NCI-H1048 (cell line): Measurements from ENCODE around the gene EXOC1.

Experiments
- DNase-seq: peaks from one replicate; lab custom pipeline; 2025; lab: John Stamatoyannopoulos, UW

EXOC1 gene

GRCh38 chr4:55857586-55857985 lies 4.1 kb downstream of the EXOC1 start:
- no peak for DNase-seq

GRCh38 chr4:55859711-55860110 lies 6.3 kb downstream of the EXOC1 start:
- DNase-seq, result no peak

- DNase-seq, result no peak
Measured at GRCh38 chr4:55864577-55865223, 11.3 kb downstream of the EXOC1 start.

- no peak for DNase-seq
Measured at GRCh38 chr4:55865228-55865806, 11.9 kb downstream of the EXOC1 start.

GRCh38 chr4:55866290-55866907 lies 13.0 kb downstream of the EXOC1 start:
- no peak for DNase-seq

- DNase-seq, result peak; percentile 6
Measured at GRCh38 chr4:55866973-55867574, 13.6 kb downstream of the EXOC1 start.

DNA sequence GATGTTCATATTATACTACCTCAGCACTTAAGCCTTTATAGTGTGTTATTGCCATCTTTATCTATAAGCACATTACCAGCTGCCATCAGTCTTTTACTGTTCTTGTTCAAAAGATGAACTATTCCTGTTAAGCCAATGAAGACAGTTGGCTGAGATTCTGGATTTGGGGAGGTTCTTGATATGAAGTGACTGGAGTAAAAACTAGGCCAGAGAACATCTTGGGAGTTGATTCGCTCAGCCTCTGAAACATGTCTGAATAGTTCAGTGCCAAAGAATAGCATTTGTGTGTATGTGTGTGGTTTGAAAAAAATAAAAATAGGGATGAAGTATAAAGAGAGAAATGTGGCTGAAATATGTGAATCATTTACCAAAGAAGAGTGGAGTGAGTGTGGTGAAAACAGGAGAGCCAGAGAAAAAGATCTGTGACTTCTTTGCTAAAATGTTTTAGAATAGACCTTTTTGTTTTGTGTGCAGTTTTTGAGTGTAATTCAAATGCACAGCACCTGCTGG lies 15.2 kb downstream of the EXOC1 start:
- DNase-seq, result no peak

GRCh38 chr4:55871299-55871800 lies 17.9 kb downstream of the EXOC1 start:
- no peak for DNase-seq

- no peak for DNase-seq
Measured at GRCh38 chr4:55874831-55875230, 21.4 kb downstream of the EXOC1 start.

DNA sequence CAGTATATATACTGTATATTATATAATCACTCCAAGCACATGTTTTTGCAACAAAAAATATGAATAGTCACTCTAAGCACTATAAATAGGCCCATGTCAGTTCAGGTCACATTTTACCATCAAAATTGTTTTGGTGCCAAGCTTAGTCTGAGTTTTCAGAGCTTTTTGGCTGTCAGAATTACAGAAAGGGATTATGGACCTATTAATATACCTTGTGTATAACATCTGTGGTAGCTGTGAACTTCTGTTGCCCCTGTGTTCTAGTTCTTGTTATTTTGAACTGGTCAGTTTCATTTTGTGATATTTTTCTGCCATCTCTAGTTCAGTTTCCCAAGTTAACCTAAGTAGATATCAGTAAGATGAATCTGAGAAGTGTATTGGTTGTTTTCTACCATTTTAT lies 22.9 kb downstream of the EXOC1 start:
- no peak for DNase-seq

DNA sequence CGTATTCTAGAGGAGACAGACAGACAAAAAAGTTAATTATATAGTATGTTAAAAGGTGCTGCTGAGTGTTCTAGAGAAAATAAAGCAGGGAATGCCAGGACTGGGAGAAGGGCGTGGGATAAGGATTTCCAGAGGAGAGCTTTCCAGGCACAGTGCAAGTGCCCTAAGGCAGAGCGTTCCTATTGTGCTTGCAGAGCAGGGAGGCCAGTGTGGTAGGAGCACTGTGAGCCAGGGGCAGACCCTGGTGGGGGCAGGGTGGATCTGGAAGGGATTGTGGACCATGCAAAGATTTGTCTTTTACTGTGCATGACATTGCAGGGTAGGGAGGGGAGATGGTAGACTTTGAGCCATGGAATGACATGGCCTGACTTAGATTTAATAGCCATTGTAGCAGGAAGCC lies 25.8 kb downstream of the EXOC1 start:
- no peak for DNase-seq

GRCh38 chr4:55880652-55881280 lies 27.3 kb downstream of the EXOC1 start:
- DNase-seq, result no peak

- no peak for DNase-seq
Measured at GRCh38 chr4:55884093-55884850, 30.8 kb downstream of the EXOC1 start.

GRCh38 chr4:55884851-55885219 lies 31.4 kb downstream of the EXOC1 start:
- DNase-seq, result no peak

DNA sequence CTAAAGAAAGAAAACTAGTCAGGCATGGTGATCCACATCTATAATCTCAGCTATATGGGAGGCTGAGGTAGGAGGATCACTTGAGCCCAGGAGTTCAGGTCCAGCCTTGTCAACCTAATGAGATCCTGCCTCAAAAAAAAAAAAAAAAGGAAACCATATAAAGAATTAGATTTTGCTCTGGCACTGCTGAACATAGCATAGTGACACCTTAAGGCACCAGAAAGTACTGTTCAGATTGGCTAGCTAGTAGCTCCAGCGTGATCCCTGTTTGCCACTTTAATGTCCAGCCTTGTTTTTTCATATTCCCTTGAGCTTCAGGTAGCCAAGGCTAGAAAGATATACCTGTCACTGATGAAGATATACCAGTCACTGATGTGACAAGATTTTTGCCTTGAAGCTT lies 34.1 kb downstream of the EXOC1 start:
- DNase-seq, result no peak

DNA sequence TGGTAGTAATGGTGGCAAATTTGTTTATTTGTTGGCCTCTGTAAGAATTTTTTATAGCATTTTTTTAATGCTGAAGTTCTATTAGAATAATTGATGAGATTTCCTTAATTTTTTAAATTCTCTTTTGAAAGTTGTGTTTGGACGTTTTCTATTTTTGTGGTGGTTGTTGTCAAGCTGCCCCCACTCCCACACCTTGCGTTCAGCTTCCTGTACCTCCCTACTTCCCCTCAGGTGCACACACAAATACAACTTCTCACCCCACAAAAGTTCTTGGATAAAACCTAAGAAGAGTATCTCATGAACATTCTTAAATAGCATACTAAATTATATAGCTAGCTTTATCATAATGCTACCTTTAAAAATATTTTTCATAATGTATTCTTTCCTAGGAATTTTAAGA lies 38.7 kb downstream of the EXOC1 start:
- no peak for DNase-seq

- DNase-seq, result no peak
Measured at GRCh38 chr4:55896622-55897021, 43.2 kb downstream of the EXOC1 start.

DNA sequence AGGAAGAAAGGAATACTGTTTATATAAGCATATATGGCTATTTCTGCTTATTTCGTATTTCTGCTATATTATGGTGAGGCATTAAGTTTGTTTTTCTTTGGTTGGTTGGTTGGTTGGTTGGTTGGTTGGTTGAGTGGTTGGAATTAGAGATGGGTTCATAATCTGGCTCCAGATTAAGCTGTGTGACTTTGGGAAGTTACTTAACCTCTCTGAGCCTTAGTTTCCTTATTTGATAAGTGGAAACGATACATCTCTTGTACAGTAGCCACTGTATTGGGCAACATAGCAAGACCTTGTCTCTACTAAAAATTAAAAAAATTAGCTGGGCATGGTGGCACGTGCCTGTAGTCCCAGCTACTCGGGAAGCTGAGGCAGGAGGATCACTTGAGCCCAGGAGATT lies 49.2 kb downstream of the EXOC1 start:
- no peak for DNase-seq

DNA sequence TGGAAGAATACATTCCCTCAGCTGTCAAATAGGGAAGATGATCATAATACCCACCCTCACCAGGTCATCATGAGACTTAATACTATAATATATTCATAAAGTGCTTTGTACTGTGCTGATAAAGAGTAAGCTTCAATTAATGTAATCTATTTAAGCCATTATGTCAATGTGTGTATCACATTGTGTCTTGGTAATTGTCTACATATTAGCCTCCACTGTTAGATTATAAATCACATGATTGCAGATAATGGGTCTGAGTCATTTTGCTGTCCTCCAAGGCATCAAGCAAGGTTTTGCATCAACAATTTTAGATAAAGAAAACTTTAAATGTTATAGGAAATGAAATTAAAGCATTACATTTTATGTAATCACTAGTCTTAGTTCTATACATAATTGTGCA lies 50.1 kb downstream of the EXOC1 start:
- no peak for DNase-seq

DNA sequence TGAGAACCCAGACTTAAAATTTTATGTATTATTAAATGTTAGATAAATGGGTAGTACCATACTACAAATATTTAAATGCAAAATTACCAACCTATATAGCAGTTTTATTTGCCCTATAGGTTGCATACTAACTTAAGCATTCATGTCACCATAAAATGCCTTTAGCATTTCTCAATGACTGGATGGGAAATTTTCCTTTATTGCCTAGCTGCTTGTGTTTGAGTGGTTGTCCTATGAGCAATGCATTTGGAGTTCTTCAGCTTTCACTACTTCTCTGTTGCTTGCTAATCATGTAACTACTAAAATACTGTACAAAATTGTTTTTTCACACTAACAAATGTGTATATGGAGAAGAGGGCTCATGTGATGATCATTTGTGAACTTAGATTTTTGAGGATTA lies 51.1 kb downstream of the EXOC1 start:
- no peak for DNase-seq

GRCh38 chr4:55906323-55906722 lies 52.9 kb downstream of the EXOC1 start:
- DNase-seq, result no peak

GRCh38 chr4:55906989-55907388 lies 53.5 kb downstream of the EXOC1 start:
- no peak for DNase-seq
